Measurements from ENCODE around the gene CST6.

GRCh38 chr11:65976216-65977176 is 35.3 kb upstream of the CST6 start:
- TF ChIP-seq, protein P1, sequence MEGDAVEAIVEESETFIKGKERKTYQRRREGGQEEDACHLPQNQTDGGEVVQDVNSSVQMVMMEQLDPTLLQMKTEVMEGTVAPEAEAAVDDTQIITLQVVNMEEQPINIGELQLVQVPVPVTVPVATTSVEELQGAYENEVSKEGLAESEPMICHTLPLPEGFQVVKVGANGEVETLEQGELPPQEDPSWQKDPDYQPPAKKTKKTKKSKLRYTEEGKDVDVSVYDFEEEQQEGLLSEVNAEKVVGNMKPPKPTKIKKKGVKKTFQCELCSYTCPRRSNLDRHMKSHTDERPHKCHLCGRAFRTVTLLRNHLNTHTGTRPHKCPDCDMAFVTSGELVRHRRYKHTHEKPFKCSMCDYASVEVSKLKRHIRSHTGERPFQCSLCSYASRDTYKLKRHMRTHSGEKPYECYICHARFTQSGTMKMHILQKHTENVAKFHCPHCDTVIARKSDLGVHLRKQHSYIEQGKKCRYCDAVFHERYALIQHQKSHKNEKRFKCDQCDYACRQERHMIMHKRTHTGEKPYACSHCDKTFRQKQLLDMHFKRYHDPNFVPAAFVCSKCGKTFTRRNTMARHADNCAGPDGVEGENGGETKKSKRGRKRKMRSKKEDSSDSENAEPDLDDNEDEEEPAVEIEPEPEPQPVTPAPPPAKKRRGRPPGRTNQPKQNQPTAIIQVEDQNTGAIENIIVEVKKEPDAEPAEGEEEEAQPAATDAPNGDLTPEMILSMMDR (IDR thresholded peaks at IDR 0.05; ENCODE audit: low read depth, low read length, missing input control) = no peak
- no peak for TF ChIP-seq RXRA (IDR thresholded peaks at IDR 0.05)
- no peak for TF ChIP-seq YY1 (IDR thresholded peaks at IDR 0.05)
- no peak for TF ChIP-seq TAF1 (conservative IDR thresholded peaks at IDR 0.05)
- no peak for TF ChIP-seq HNF4A (conservative IDR thresholded peaks at IDR 0.05)
- TF ChIP-seq REST (IDR thresholded peaks at IDR 0.05) = no peak
- no peak for TF ChIP-seq SP1 (IDR thresholded peaks at IDR 0.05)
- no peak for TF ChIP-seq RAD21 (IDR thresholded peaks at IDR 0.05)
- TF ChIP-seq GABPA (IDR thresholded peaks at IDR 0.05 in 1 of 2, conservative IDR thresholded peaks at IDR 0.05 in 1 of 2) = no peak

All from liver (tissue), 3 donors.